HG03469 (cell line): Measurements from ENCODE around the gene PTEN.

Experiments used
- ATAC-seq: cut with Tn5 transposase; IDR thresholded peaks from one replicate; pipeline ENCODE4 v1.9.1; 2021; ENCODE audit warnings: mild to moderate bottlenecking, moderate library complexity, moderate number of reproducible peaks; ENCODE audit not compliant: unreplicated experiment

PTEN gene

DNA sequence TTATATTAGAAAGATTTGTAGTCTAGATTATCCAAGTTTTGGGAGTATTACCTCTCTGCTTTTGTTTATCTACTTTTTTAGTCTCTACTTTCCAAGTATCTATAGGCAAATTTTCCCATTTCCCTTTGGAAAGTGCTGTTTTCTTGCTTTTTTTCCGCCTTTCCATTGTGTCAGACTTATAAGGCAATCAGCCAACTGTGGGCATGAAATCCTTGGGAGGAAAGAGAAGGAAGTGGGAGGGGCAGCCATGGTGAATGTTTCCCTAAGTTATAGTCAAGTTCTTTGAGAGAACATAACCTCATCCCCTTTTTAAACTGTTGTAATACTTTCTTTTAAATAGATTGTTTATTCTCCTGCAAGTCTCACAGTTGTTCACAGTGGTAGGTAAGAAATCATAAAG lies 52.6 kb downstream of the PTEN start:
- no peak for ATAC-seq

DNA sequence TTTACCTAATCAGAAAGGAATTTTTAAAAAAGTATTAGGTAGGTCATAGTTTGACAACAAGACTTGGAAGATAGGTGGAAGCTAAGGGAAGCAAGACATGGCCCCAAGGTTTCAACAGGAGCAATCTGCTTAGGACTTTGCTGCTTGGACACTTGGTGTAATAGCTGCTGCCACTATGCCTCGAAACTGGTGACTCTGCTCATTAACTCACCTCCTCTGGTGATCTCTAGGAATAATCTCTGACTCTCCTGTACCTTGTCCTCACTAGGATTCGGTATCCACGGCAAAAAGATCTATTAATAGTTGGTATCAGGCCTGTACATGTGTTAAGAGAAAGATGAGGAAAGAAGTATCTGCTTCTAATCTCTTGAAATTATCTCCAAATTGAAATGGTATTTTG lies 53.1 kb downstream of the PTEN start:
- ATAC-seq, result no peak

DNA sequence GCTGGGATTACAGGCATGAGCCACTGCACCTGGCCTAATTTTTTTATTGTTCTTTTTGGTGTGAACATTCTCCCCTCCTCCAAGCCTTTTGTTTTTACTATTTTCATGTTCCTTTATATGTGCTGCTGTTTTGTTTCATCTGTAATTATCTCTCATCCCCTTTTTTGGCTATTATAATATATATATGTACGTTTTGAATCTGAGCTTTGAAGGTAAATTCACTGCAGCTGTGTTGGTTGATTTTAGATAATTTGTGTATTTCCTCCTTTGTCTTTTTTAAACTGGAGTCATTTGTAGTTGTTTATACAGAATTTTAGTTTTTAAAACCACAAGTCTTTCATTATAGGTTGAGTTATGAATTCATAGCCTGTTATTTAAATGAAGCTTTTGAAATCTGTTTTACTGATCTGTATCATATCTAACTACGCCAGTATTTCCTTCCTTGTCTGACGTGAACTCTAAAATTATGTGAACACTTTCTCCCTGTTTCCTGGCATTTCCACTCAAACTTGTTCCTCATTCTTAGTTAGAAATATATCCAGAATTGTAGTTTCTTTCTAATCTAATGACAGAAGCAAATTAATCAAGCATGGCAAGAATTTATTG lies 54.9 kb downstream of the PTEN start:
- ATAC-seq, result no peak

DNA sequence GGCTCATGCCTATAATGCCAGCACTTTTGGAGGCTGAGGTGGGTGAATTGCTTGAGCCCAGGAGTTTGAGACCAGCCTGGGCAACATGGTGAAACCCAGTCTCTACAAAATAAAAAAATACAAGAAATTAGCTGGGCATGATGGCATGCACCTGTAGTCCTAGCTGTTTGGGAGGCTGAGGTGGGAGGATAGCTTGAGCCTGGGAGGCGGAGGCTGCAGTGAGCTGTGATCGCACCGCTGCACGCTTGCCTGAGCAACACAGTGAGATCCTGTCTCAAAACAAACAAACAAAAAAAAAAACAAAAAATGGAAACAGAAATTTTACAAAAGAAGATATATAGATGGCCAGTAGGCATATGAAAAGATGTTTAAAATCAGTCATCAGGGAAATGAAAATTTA lies 57.1 kb downstream of the PTEN start:
- no peak for ATAC-seq

DNA sequence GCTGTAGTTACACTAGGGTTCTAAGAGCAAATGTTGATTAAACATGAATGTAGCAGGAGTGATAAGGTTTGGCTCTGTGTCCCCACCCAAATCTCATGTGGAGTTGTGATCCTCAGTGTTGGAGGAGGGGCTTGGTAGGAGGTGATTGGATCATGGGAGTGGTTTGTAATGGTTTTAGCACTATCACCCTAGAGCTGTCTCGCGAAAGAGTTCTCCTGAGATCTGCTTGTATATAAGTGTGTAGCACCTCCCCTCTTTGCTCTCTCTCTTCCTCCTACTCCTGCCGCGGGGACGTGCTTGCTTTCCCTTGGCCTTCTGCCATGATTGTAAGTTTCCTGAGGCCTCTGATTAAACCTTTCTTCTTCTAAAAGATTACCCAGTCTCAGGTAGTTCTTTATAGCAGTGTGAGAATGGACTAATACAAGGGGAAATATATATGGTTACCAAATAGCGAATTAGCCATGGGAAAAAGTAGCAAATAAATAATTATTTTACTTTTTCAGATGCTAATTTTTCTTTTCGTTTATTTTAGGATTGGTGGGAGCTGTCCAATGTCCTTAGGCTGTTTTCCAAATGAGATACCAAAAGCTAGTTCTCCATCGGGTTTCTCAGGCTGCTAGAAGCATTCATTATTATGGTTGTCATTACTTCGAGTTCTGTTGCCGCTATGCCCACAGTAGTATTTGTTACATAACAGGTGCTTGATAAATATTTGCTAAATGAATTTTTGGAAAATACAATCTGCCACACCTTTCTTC lies 58.7 kb downstream of the PTEN start:
- ATAC-seq, result no peak

DNA sequence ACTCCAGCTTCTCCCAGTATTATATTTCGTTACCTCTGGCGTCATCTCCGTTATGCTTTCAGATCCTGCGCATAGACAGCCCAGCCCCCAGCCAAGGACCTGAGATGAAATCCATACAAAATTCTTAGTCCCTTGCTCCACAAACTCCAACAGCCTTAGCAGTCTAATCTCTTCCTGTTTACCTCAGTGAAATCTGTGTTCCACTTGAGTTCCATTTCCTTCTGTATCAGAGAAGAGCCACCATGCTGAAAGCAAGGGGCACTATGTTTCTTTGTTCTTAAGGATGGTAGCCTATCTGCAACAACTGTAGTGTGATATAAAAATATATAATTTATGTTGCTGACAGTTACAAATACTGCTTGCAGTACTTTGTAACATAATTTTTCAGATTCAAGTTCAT lies 59.8 kb downstream of the PTEN start:
- no peak for ATAC-seq

DNA sequence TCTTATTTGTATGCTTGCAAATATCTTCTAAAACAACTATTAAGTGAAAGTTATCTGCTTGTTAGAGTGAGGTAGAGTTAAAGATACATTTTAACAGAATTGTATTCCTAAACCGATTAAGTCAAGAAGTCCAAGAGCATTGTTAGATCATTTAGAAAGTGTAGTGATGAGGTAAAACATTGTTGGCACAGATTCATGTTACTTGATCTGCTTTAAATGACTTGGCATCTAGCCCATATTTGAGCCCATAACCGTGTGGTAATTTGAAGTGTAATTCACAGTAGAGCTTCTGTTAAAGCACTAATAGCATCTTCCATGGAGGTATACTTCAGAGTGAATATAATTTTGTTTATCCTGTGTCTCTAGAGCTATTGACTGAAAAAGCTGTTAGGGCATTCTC lies 62.1 kb downstream of the PTEN start:
- ATAC-seq, result no peak

DNA sequence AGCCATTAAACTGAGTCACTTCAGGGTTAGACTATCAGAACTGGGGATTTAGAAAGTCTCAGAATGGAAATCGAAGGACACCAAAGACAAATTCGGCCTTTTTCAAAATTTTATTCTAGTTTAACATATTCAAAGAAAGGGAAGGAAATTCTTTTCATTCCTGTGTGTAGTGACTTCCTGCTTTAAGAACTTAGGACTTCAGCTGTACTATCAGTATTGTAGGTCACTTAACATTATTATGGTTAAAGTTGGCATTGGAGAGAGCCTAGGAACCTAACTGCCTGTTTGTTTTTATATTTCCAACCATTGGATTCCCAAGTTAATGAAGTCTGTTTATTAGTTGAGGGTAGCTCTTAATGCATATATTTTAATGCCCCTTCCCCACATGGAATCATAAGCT lies 63.7 kb downstream of the PTEN start:
- ATAC-seq, result no peak

DNA sequence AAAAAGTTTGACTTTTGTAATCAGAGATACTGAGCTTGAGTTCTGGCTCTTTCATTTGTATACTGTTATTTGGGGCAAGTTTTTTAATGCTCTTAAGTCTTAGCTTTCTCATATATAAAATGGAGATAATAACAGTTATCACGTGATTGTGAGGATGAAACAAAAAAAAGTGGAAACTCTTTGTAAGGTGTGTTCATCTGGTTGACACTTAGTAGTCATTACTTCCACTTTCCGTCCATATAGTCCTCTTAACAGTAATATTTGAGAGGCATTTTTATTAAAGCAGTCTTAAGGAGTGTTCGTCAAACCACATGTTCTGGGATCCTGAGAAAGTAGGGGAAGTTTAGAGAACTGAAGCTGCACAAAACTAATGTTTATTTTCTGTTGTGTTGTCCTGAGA lies 65.6 kb downstream of the PTEN start:
- ATAC-seq, result no peak

DNA sequence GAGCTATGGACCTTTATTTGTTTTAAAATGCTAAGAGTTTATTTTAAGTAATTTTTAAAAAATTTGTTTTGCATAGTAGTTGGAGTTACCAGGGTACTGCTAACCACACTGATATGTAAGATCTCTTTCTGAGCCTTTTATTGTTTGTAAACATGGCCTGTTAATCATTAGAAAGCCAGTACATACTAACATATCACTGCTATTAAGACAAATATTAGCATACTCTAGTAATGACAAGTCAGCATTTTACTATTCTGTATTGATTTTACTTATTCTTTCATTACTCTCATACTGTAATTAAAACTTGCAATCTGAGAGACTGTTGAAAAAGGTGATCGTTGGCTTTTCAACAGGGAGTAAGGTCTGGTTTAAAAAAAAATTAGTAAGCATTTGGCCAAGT lies 66.7 kb downstream of the PTEN start:
- no peak for ATAC-seq

DNA sequence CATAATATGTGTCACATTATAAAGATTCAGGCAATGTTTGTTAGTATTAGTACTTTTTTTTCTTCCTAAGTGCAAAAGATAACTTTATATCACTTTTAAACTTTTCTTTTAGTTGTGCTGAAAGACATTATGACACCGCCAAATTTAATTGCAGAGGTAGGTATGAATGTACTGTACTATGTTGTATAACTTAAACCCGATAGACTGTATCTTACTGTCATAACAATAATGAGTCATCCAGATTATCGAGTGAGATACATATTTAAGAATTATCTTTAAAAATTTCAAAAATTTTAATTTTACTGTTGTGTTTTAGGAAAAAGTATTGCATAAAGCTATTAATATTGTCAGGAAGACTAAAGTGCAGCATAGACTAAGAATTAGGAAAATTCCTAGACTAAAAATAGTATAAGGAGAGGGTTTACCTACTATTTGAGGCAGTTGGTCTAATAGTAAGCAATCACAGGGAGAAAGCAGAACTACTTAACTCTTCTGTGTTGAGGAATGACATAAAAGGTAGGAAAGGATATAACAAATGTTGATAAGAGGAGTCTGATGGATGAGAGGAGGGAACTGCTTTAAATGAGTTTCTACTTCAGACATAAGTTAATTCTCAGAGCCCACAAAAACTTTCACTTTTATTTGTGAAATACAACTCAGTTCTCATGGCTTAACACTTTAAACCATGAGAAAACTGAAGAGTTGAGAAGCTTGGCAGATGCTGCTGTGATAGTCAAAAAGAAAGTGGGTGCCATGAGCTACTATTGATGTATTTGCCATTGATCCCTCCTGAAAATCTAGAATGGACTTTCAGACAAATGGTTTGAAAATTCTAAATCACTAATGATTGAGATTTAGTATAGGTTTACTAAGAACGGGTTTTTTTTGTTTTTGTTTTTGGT lies 67.8 kb downstream of the PTEN start:
- no peak for ATAC-seq

DNA sequence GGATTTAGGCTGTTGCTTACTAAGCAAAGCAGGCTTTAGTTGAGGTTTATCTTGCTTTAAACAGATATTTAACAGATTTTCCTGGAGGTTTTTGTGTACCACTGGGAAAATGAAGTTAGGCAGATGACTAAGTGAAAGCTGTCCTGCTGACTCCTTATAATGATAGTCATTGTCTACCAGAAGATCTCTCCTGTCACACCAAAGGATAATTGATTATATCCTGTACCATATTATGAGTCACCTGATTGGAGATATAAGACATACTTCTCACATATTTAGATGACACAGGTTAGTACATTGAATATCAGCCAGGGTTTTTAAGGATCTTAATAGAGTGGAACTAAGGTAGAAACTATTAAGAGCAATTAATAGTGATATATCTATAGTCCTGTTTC lies 68.4 kb downstream of the PTEN start:
- no peak for ATAC-seq

DNA sequence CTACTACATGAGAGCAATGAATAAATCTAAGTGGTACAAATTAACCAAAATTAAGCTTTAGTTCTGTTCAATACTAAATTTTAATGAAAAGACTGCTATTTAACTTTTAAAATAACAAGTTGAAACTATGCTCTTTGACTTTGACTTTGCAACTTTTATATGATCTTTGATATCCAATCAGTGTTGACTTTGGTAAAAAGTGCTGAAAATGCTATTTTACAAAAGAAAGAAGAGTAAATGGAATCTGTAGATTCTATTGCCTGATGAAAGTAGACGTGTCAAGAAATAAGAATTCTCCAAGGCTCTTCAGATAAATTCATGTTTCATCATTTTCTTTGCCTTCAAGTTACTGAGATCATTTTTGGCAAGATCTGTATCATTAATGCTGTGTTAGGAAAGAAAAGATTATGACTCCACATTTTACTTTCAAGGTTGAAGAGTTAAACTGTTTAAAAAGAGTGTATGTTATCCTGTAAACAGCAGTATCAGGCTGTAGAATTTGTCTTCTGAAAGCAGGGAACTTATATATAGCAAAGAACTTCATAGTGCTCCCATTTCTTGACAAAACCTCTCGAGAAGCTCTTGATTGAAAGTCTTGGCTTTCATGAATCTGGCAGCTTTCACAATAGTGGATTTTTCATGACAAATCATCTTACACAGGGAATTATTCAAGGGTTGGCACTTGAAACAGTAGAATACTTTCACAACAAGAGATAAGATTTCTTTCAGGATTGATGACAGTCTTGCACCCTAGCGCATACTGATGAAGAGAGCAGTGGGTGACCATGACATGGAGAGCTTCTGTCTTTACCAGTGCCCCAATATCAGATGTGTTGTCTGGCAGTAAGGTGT lies 72.1 kb downstream of the PTEN start:
- no peak for ATAC-seq

DNA sequence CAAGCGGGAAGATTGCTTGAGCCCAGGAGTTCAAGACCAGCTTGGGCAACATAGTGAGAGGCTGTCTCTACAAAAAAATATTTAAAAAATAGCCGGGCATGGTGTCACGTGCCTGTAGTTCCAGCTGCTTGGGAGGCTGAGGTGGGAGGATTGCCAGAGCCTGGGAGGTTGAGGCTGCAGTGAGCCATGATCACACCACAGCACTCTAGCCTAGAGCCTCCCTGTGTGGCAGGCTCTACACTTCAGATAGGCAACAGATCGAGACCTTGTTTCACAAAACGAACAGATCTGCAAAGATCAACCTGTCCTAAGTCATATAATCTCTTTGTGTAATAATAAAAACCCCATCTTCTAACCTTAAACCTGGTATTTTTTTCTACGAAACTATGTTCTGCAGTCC lies 76.8 kb downstream of the PTEN start:
- ATAC-seq, result no peak

DNA sequence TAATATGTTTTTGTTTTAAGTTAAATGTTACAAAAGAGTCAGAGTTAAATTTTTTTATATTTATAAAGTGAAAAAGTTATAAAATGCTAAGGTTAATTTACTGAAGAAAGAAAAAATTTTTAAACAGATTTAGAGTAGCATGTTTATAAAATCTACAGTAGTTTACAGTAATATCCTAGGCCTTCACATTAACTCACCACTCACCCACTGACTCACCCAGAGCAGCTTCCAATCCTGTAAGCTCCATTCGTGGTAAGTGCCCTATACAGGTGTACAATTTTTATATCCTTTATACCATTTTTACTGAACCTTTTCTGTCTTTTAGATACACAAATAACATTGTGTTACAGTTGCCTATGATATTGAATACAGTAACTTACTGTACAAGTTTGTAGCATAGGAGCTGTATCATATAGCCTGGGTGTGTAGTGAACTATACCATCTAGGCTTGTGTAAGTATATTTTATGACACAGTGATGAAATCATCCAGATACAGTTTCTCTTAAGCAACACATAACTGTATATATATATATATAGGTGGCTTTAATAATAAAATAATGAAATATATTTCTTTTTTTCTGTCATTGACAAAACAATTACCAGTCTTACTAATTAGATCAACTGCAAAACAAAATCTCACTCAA lies 79.6 kb downstream of the PTEN start:
- ATAC-seq, result no peak

DNA sequence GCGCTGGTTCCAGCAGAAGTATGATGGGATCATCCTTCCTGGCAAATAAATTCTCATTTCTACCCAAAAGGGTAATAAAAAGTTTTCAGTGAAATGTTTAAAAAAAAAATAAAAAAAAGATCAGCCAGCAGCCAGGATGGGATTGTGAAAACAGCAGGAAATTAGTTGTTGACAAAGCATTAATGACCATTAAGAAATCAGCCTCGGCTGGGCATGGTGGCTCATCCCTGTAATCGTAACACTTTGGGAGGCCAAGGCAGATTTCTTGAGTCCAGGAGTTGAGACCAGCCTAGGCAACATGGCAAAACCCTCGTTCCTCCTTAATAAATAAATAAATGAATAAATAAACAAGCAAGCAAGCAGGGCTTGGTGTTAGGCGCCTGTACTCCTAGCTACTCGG lies 82.6 kb downstream of the PTEN start:
- ATAC-seq, result no peak

DNA sequence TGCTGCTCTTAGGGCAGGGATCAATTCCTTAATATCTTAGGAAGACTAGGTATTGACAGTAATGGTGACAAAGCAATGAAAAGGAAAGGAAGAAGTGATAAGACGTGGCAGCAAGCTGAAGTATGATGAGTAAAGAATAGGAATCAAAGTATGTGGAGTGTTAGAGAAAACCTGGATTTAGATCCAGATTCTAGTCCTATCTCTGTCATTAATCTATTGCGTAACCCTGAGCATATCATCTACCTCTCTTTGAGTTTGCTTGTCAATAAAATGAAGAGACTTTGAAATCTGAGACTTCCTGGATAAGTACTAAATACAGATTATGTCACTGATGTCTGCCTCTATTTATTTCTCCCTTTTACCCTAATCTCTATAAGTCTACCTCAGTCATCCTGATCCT lies 89.2 kb downstream of the PTEN start:
- ATAC-seq, result no peak

DNA sequence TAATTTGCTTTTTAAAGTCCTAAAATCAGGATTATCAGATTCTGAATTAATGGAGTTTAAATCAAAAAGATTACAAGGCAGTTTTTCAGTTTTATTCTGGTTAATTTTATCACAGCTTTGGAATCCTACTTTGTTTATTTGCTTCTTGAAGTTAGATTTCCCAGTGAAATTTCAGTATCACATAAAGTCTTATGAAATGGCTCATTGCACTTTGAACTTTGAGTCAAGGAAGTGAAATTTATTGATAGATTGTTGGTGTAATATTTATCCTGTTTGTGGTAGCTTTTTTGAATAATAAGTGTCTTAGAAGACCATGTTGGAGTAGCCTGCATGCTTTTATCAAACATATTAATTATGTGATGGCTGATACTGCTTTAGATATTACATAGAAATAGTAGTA lies 92.6 kb downstream of the PTEN start:
- ATAC-seq, result no peak

DNA sequence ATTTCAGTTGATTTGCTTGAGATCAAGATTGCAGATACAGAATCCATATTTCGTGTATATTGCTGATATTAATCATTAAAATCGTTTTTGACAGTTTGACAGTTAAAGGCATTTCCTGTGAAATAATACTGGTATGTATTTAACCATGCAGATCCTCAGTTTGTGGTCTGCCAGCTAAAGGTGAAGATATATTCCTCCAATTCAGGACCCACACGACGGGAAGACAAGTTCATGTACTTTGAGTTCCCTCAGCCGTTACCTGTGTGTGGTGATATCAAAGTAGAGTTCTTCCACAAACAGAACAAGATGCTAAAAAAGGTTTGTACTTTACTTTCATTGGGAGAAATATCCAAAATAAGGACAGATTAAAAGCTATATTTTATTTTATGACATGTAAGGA lies 94.3 kb downstream of the PTEN start:
- ATAC-seq, result no peak

DNA sequence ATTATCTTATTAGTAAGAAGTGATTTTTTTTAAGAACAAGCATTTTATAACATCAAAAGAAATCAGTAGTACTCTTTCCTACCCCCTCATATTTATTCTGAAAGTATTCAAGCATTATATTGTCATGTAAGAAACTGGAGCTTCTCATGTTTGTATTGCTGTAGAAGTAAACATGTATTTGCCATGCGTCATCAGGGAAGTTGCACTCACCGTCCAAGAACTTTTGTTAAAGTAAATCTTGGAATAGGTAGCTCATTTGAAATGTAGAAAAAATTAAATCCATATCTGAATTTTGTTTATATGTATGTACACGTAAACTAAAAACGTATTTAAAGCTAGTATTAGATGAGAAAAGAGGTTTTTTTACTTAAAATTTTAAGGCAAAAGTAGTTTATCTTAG lies 96.8 kb downstream of the PTEN start:
- ATAC-seq, result no peak

DNA sequence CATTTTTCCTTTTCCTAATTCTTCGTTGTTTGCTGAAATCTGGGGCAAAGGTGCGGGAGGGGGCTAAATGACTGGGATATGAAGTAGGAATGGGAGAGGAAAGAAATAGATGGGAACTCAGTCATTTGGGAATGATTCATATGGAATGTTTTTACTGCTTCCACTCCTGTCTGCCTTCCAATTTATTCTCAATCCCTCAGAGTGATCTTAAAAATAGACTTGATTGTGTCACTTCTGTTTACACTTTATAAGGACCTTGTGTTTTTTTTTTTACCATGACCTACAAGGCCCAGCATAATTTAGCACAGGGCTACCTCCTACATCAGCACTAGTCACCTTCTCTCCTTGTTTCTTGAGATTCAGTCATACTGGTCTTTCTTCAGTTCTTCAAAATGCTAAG lies 97.9 kb downstream of the PTEN start:
- no peak for ATAC-seq
